Measurements from ENCODE around the gene VAV2.

DNA sequence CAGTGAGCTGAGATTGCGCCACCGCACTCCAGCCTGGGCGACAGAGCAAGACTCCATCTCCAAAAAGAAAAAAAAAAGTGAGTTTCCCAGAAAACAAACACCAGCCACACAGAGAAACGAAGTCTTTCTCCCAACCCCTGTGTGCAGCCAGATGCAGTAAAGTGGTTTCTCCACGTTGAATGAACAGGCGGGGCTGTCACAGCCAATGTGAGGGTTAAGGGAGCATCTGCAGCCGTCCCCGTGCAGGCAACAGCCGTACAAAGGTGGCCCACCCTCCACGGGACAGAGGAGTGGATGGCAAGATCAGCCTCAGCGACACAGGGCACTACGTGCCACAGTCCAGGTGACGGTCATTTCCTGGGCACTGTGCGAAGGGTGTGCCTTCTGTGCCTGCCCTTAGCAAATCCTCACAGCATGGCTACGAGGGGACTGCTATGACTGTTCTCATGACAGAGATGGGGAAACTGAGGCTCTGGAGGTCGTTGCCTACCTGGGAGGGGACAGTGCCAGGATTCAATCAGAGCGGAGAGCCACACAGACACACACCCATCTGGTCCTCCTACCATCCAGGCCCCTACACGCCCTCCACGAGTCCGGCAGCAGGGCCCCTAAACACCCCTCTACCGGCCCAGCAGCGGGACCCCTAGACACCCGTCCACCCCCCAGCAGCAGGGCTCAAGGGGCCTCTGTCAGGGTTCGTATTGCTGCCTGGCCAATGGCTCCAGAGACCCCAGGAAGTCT, 2.3 kb downstream of the VAV2 start:
- TF ChIP-seq, protein P1, sequence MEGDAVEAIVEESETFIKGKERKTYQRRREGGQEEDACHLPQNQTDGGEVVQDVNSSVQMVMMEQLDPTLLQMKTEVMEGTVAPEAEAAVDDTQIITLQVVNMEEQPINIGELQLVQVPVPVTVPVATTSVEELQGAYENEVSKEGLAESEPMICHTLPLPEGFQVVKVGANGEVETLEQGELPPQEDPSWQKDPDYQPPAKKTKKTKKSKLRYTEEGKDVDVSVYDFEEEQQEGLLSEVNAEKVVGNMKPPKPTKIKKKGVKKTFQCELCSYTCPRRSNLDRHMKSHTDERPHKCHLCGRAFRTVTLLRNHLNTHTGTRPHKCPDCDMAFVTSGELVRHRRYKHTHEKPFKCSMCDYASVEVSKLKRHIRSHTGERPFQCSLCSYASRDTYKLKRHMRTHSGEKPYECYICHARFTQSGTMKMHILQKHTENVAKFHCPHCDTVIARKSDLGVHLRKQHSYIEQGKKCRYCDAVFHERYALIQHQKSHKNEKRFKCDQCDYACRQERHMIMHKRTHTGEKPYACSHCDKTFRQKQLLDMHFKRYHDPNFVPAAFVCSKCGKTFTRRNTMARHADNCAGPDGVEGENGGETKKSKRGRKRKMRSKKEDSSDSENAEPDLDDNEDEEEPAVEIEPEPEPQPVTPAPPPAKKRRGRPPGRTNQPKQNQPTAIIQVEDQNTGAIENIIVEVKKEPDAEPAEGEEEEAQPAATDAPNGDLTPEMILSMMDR (IDR thresholded peaks at IDR 0.05; ENCODE audit: insufficient read depth, low read length, poor library complexity, severe bottlenecking) = no peak
- no peak for TF ChIP-seq EZH2phosphoT487 (conservative IDR thresholded peaks at IDR 0.05; ENCODE audit: low read length)
